ENCODE results near the gene CPLANE2.

Gene CPLANE2

DNA sequence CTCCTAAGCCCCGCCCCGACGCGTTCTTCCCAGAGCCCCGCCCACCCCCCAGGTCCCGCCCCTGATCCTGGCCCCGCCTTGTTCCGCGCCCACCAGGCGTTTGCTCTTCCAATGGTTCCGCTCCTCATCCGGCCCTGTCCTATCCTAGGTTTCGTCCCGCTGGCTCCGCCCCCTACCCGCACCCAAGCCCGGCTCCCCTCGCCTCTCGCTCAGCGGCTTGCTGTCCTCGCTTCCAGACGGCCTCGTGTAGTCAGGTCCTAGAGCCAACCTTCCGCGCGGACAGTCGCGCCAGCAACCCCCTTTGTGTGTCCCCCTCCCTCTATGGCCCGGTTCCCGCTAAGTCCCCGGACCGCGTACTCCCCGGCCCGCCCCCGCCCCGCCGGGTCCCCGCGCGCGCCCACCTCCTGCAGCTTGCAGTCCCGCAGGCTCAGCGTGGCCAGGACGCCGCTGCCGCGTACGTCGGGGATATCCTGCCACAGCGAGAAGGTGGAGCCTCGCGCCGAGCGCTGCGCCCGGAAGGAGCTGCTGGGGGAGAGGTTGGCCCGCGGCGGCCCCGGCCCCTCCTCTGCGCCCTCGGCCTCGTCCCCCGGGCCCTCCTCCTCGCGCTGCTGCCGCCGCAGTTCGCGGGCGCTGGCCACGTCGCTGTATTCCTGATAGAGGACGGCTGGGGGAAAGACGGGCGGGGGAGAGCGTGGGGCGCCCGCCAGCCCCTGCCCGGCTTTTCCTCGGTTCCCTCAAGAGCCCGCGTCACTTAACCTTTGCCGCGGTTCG is 30.3 kb downstream of the CPLANE2 start (continued):
- TF ChIP-seq ZNF645 (tag by site-specific recombination; IDR thresholded peaks at IDR 0.05) (no peak), ZFHX2 (tag by site-specific recombination; conservative IDR thresholded peaks at IDR 0.05) (peak; percentile 66), ZBTB48 (tag by site-specific recombination; IDR thresholded peaks at IDR 0.05) (peak; percentile 19; the same call in 1 of the 2 replicates), ZNF549 (tag by site-specific recombination; IDR thresholded peaks at IDR 0.05) (no peak), KLF16 (tag by site-specific recombination; IDR thresholded peaks at IDR 0.05) (peak; percentile 54; the same call in 1 of the 2 replicates), GLIS2 (tag by site-specific recombination; IDR thresholded peaks at IDR 0.05) (peak; percentile 79), ZIC2 (tag by site-specific recombination; IDR thresholded peaks at IDR 0.05) (peak; percentile 89)
- TF ChIP-seq, protein P1, sequence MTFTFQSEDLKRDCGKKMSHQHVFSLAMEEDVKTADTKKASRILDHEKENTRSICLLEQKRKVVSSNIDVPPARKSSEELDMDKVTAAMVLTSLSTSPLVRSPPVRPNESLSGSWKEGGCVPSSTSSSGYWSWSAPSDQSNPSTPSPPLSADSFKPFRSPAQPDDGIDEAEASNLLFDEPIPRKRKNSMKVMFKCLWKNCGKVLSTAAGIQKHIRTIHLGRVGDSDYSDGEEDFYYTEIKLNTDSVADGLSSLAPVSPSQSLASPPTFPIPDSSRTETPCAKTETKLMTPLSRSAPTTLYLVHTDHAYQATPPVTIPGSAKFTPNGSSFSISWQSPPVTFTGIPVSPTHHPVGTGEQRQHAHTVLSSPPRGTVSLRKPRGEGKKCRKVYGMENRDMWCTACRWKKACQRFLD (tag by site-specific recombination; IDR thresholded peaks at IDR 0.05) = no peak

GRCh38 chr1:16205891-16206546 is 31.0 kb downstream of the CPLANE2 start:
- CTCF ChIA-PET = interaction anchor here (0.7 to 0.9 kb wide), 2 partner anchors 32 to 38 kb away, joined by 3 to 4 read pairs; no protein-coding TSS in a partner anchor
- H3K27ac ChIP-seq (ENCODE audit: extremely low read depth, low read depth, low read length) = no peak overlapping the region; the same call in 1 of the 2 replicates
- no peaks in the 10 kb centered on the region for H3K4me1 ChIP-seq (ENCODE audit: control insufficient read depth, insufficient read depth, low read length)
- peak overlapping the region; percentile 23 for H3K4me3 ChIP-seq (ENCODE audit: low read depth, low read length)
- H3K9me3 ChIP-seq (ENCODE audit: control insufficient read depth, insufficient read depth, low read depth, low read length) = no peaks in the 10 kb centered on the region
- POLR2A ChIA-PET = interaction anchor here (0.6 to 1.9 kb wide), 2 partner anchors 11 to 89 kb away, joined by 4 to 27 read pairs; no protein-coding TSS in a partner anchor
- TF ChIP-seq BCL11A (tag by site-specific recombination; IDR thresholded peaks at IDR 0.05; ENCODE audit: low read depth) (peak; percentile 57), PRDM2 (tag by site-specific recombination; IDR thresholded peaks at IDR 0.05; ENCODE audit: borderline replicate concordance) (0 out of 2 replicates have a peak, but pooled peaks have one; percentile 49), ZNF423 (tag by site-specific recombination; IDR thresholded peaks at IDR 0.05) (no peak), ZNF121 (tag by site-specific recombination; IDR thresholded peaks at IDR 0.05) (0 out of 2 replicates have a peak, but pooled peaks have one; percentile 8), ZEB2 (tag by site-specific recombination; IDR thresholded peaks at IDR 0.05) (0 out of 2 replicates have a peak, but pooled peaks have one; percentile 10), ZBTB8A (tag by site-specific recombination; IDR thresholded peaks at IDR 0.05) (no peak), BCL11B (tag by site-specific recombination; IDR thresholded peaks at IDR 0.05; ENCODE audit: low read depth) (peak; percentile 67; the same call in 1 of the 2 replicates), ZNF335 (tag by site-specific recombination; conservative IDR thresholded peaks at IDR 0.05) (peak; percentile 67)
- no peaks in the 10 kb centered on the region for H3K36me3 ChIP-seq (ENCODE audit: control insufficient read depth in 2 of 2, insufficient read depth in 1 of 2, low read length in 2 of 2)
